ENCODE data around the gene USP13. TPM values are rescaled to one million over a fixed set of nuclear protein-coding genes. Genes with fewer than 3 reads are reported as not detected.

The USP13 gene
- total RNA-seq, 1 experiment from 2014 or later, result 33.0 TPM

DNA sequence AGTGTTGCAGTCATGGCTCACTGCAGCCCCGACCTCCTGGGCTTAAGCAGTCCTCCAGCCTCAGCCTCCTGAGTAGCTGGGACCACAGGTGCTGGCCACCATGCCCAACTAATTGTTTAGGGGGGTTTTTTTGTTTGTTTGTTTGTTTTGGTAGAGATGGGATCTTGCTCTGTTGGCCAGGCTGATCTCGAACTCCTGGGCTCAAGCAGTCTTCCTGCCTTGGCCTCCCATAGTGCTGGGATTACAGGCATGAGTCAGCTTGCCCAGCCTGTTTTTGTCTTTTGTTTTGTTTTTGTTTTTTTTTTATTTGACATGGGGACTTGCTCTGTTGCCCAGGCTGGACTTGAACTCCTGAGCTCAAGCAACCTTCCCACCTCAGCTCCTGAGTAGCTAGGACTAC is 30.8 kb upstream of the USP13 start:
- Histone ChIP-seq H3K36me3 (ENCODE audit: insufficient read depth, low read length, poor library complexity, severe bottlenecking) (peaks cover 46% of the 10 kb centered on the region), H3K4me1 (ENCODE audit: insufficient read depth, low read length, poor library complexity, severe bottlenecking) (no peaks in the 10 kb centered on the region), H3K4me3 (ENCODE audit: low read depth, low read length, poor library complexity, severe bottlenecking) (no peak overlapping the region), H3K9me3 (ENCODE audit: low read depth, low read length, poor library complexity, severe bottlenecking) (no peaks in the 10 kb centered on the region), H3K27me3 (replicated peaks; ENCODE audit: insufficient read depth, low read depth, low read length, poor library complexity) (no peaks in the 10 kb centered on the region), H3K27ac (ENCODE audit: low read depth, low read length, poor library complexity, severe bottlenecking) (no peak overlapping the region)
- CTCF ChIA-PET, result no interaction called here
- POLR2A ChIA-PET (ENCODE audit: low non-redundant PET), result no interaction called here
- intact Hi-C loops (cut with micrococcal nuclease; ENCODE audit: unreplicated experiment), result no loop called here
- no TSS peak for BruUV-seq (replicated peaks)
- TF ChIP-seq, protein P1, sequence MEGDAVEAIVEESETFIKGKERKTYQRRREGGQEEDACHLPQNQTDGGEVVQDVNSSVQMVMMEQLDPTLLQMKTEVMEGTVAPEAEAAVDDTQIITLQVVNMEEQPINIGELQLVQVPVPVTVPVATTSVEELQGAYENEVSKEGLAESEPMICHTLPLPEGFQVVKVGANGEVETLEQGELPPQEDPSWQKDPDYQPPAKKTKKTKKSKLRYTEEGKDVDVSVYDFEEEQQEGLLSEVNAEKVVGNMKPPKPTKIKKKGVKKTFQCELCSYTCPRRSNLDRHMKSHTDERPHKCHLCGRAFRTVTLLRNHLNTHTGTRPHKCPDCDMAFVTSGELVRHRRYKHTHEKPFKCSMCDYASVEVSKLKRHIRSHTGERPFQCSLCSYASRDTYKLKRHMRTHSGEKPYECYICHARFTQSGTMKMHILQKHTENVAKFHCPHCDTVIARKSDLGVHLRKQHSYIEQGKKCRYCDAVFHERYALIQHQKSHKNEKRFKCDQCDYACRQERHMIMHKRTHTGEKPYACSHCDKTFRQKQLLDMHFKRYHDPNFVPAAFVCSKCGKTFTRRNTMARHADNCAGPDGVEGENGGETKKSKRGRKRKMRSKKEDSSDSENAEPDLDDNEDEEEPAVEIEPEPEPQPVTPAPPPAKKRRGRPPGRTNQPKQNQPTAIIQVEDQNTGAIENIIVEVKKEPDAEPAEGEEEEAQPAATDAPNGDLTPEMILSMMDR (conservative IDR thresholded peaks at IDR 0.05; ENCODE audit: low read depth, low read length), result no peak
- TF ChIP-seq EZH2 (IDR thresholded peaks at IDR 0.05; ENCODE audit: borderline replicate concordance, low read depth, low read length, poor library complexity, severe bottlenecking), result no peak
- DNase-seq (ENCODE audit: low spot score), result no peak

DNA sequence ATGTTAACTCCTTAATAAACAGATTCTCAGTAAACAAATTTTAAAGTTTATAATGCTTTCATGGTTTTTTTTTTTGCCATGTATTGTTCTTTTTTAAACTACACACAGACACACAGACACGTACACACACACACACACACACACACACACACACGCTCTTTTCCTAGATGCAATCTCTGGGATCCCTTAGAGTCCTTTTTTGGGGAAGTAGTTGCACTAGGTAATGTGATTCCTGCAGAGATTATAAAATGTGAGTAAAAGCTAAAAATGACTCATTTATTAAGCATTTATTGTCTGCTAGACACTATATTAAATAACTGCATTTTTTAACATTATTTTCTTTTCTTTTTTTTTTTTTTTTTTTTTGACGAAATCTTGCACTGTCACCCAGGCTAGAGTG is 28.4 kb upstream of the USP13 start:
- POLR2A ChIA-PET (ENCODE audit: low non-redundant PET), result no interaction called here
- intact Hi-C loops (cut with micrococcal nuclease; ENCODE audit: unreplicated experiment), result no loop called here
- no peak overlapping the region for H3K4me3 ChIP-seq (ENCODE audit: low read depth, low read length, poor library complexity, severe bottlenecking)
- H3K9me3 ChIP-seq (ENCODE audit: low read depth, low read length, poor library complexity, severe bottlenecking), result no peaks in the 10 kb centered on the region
- CTCF ChIA-PET, result no interaction called here
- no TSS peak for BruUV-seq (replicated peaks)
- no peaks in the 10 kb centered on the region for H3K4me1 ChIP-seq (ENCODE audit: insufficient read depth, low read length, poor library complexity, severe bottlenecking)
- no peak for DNase-seq (ENCODE audit: low spot score)
- no peak overlapping the region for H3K27ac ChIP-seq (ENCODE audit: low read depth, low read length, poor library complexity, severe bottlenecking)
- no peaks in the 10 kb centered on the region for H3K27me3 ChIP-seq (replicated peaks; ENCODE audit: insufficient read depth, low read depth, low read length, poor library complexity)
- H3K36me3 ChIP-seq (ENCODE audit: insufficient read depth, low read length, poor library complexity, severe bottlenecking), result peaks cover 35% of the 10 kb centered on the region
- TF ChIP-seq, protein P1 (conservative IDR thresholded peaks at IDR 0.05; ENCODE audit: low read depth, low read length), result no peak
- no peak for TF ChIP-seq EZH2 (IDR thresholded peaks at IDR 0.05; ENCODE audit: borderline replicate concordance, low read depth, low read length, poor library complexity, severe bottlenecking)

DNA sequence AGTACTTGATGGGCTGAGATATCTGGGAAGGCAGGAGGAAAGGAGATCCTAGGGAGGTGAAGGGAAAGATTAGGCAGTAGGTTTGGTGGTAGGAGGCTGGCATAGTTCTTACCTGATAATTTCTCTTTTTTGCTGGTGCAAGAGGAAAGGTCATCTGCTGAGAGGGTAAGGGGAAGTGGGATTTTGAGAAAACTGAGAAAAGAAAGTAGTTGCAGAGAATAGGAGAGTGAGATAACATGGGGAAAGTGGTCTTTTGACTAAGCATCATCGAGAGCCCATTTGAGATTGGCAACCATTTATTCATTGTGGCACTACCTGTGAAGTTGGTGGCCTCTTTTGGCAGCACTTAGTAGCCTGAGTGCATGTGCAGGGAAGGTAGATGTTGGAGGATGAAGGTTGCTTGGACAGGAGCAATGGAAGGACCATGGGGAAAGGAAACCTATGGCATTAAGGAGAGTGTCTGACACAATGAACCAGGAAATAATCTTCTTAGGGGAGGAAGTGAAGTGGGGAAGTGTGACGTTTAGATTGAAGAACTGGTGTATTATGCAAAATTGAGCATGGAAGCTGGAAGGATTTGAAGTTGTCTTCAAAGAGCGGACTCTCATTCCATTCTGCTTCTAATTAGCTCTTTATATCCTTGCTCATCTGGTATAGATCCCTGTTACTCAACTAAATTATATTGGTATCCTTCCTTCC is 21.9 kb upstream of the USP13 start:
- no peak for DNase-seq (ENCODE audit: low spot score)
- Histone ChIP-seq H3K27me3 (replicated peaks; ENCODE audit: insufficient read depth, low read depth, low read length, poor library complexity) (no peaks in the 10 kb centered on the region), H3K9me3 (ENCODE audit: low read depth, low read length, poor library complexity, severe bottlenecking) (no peaks in the 10 kb centered on the region), H3K27ac (ENCODE audit: low read depth, low read length, poor library complexity, severe bottlenecking) (no peak overlapping the region), H3K36me3 (ENCODE audit: insufficient read depth, low read length, poor library complexity, severe bottlenecking) (no peaks in the 10 kb centered on the region), H3K4me1 (ENCODE audit: insufficient read depth, low read length, poor library complexity, severe bottlenecking) (no peaks in the 10 kb centered on the region), H3K4me3 (ENCODE audit: low read depth, low read length, poor library complexity, severe bottlenecking) (no peak overlapping the region)
- TF ChIP-seq EZH2 (IDR thresholded peaks at IDR 0.05; ENCODE audit: borderline replicate concordance, low read depth, low read length, poor library complexity, severe bottlenecking), result no peak
- TF ChIP-seq, protein P1 (conservative IDR thresholded peaks at IDR 0.05; ENCODE audit: low read depth, low read length), result no peak
- no TSS peak for BruUV-seq (replicated peaks)
- ChIA-PET CTCF (no interaction called here), POLR2A (ENCODE audit: low non-redundant PET) (no interaction called here)
- intact Hi-C loops (cut with micrococcal nuclease; ENCODE audit: unreplicated experiment), result no loop called here
